Fibroblast of skin of left biceps (primary cell): ENCODE results near the gene LRRC1.

ENCODE experiments used
- DNase-seq, 2 experiments: peaks; one replicate each; pipeline ENCODE4 v3.0.0-alpha.2; 2013; ENCODE audit warnings: low read depth in 2 of 2

LRRC1 gene

DNA sequence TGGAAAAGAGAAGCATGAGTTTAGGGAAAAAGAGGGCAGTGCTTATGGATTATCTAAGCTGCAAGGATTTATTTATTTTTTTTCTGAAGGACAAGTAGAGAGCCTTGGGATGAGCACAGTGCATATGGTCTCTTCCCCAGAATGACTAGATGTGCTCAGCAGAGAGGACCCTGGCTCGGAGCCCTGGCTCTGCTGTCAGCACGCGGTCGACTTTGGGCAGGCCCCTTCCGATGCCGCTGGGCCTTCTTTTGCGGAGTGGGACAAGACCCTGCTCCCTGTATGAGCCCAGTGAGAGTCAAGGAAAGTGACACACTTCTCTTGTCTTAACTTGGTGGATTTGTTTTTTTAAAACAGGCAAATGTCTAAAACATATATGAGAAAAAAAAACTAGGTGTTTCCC, 51.4 kb downstream of the LRRC1 start:
- no peak for DNase-seq

DNA sequence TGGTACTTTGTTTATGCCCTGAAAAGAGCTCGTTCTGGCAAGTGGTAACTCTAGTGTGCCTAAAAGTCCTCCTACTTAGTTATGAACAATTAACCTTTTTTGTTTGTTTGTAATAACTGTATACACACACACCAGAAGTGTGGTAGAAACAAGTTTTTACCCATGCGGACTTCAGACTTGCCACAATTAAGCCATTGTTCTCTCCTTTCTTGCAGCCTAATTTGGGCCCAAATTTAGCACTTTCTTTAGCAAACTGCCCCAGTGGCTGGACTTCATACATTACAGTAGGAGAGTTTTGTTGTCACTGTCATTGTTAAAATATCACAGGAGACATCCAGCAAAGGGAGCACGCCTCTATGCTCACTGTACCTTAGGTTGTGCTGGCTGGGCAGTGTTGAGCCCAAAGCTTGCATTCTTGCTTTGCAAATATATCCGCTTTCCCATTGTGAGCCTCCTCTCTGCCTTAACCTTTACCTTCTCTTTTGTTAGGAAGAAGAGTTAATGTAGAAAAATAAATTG, 53.0 kb downstream of the LRRC1 start:
- no peak for DNase-seq

DNA sequence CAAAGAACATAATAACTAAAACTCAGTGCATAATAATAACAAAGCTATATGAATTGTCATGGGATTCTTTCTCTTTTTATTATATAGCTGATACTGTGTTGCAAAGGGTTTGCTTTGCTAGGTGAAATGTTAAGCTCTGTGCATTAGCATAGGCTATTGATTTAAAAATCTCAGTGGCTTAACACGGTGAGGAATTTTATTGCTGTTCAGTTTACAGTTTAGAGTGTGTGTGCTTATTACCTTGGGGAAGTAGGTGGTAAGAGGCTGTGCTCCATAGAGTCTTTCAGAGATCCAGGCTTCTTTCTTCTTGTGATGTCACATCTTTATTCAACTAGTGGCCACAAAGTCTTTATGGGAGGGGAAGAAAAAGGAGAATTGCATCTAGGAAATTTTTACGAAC, 55.7 kb downstream of the LRRC1 start:
- DNase-seq: no peak

DNA sequence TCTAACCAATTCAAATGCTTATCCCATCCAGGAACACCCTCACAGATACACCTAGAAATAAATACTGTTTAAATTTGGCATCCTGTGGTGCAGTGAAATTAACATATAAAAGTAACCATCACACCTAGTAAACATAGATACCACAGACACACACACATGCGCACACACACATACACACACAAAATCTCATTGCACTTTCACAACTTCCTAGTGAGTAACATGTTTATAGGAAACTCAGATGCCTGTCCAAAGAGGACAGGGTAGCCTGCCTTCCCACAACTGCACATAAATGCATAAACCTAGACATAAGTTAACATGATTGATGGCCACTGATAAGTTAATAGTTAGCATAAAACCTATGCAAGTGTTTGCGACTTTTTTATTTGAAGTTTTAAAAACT, 56.8 kb downstream of the LRRC1 start:
- DNase-seq: no peak

DNA sequence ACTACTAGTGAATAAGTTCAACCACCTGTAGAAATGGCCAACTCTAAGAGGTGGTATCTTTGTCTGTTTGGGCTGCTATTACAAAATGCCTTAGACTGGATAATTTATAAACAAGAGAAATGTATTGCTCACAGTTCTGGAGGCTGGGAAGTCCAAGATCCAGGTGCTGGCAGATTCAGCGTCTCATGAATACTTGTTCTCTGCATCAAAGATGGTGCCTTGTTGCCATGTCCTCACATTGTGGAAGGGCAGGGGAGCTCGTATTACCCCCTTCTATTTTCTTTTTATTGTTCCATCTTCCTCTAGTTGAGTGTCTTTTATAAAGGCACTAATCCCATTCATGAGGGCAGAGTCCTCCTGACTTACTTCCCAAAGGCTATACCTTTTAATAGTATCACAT, 58.0 kb downstream of the LRRC1 start:
- no peak for DNase-seq

- no peak for DNase-seq
Measured at GRCh38 chr6:53854843-53855567, 60.2 kb downstream of the LRRC1 start.

DNA sequence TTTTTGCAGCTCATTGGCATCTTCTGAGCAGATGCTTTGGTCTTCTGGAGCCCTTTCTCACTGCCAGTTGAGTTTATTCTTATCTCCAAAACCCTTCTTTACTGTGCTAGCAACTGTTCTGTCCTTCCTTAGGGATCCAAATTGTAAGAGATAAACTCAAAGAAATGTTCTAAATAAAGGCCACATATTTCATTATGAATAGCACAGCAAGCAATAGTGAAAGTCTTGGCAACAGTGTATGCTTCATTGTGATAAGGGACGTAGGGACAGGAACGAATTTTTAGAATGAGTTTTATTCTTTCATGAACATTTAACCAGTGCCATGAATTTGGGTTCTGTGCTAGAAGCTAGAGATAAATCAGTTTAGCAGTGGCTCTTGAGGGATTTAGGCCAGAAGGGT, 61.1 kb downstream of the LRRC1 start:
- DNase-seq: no peak

- DNase-seq: no peak
Measured at GRCh38 chr6:53857318-53858094, 62.7 kb downstream of the LRRC1 start.

DNA sequence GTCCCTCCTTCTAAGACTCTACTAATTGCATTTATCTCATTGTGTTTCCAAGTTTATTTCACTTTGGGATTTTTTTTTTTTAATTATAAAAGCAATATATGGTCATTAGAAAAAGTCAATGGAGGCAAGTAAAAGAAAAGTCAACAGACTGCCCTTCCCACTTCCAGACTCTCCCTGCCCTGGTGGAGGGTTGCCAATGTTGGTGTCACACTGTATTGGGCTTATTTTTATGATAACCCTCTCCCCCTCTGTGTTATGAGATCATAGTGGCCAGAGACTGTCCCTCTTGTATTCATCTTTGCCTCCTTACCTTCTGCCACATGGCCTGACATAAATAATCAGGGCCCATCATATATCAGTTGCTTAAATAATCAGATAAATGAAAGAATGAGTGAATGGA, 63.4 kb downstream of the LRRC1 start:
- no peak for DNase-seq

GRCh38 chr6:53858913-53859312, 64.1 kb downstream of the LRRC1 start:
- DNase-seq: no peak

GRCh38 chr6:53860511-53860910, 65.7 kb downstream of the LRRC1 start:
- no peak for DNase-seq

- no peak for DNase-seq
Measured at GRCh38 chr6:53861518-53861917, 66.7 kb downstream of the LRRC1 start.

- DNase-seq: peak; percentile 57
Measured at GRCh38 chr6:53862662-53863462, 68.1 kb downstream of the LRRC1 start.

DNA sequence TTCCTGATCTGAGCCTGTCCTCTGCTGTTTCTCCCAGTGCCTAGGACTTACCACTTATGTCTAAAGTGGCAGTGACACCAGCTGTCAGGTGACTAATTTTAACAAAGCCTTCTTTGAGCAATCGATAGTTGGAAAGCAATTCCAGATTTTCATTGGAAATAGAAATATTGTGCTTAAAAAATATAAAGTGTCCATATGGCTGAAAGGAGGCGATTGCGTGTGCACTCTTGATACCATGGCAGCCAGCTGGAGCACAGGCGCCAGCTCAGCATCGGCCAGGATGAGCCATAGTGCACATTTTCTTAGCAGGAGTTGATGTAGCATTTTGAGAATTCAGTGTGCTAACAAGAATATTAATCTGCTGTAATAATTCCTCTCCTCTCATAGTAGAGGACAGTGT, 70.0 kb downstream of the LRRC1 start:
- DNase-seq: no peak

DNA sequence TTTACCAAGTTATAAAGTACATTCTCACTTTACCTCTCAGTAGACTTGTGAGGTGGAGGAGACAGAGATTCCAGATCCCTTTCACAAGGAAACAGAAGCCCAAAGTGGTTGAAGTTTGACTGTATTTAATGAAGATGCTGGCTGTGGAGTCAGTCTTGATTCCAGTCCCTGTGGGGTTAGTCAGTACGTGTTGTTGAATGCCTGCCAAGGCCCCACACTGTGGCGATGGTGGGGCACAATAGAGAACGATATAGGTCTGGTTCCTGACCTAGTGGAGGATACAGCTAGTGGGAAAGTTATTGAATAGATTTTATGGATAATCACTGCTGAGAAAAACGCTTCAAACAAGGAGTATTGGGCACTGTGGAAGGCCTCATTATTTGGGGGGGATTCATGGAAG, 71.4 kb downstream of the LRRC1 start:
- DNase-seq: no peak

DNA sequence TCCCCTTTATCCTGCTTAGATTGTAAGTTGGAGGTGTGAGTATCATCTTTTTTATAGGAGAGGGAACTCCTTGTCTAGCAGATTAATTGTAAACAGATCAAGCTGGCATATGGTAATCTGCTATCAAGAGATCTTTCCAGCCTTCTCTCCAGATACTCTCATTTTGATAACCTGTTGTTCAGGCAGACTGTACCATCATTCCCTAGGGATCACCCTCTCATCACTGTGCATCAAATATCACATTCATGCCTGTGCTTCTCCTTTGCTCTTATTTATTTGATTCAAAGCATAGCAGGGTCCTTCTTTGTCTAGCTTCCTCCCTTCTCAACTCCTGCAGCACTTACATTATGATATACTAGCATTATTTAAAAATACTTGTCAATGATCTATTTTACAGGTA, 73.8 kb downstream of the LRRC1 start:
- DNase-seq: no peak

GRCh38 chr6:53869964-53870363, 75.2 kb downstream of the LRRC1 start:
- no peak for DNase-seq

DNA sequence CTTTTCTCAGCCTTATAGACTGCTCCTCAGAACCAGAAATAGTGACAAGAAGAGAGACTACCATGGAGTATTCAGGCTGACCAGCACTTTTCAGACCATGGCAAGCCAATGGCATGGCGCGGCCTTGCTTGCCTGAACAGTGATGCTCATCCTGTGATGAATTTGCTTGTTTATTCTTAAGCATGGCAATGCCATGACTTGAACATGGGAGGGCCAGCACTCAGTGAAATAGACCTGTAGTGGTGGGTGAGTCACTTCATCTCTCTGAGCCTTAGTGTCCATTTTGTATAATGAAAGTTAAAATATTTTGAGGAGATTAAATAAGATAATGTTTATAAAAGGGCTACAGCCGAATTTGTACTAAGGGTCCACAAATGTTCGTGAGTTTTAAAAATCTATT, 79.1 kb downstream of the LRRC1 start:
- no peak for DNase-seq

DNA sequence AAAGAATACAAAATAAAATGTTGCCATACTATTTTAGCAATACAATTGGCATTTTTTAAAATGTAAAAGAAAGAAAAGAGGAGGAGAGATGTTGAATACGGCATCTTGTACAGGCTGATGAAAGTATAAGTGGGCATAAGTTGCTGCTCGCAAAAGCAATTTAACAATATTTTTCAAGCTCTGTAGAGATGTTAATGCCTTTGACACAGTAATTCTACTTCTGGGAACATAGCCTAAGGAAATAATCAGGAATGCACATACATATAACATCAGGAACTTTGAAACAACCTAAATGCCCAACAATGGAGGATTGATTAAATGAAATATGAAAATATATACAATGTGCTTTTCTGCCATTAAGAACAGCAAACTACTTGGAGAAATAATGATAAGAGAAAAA, 80.2 kb downstream of the LRRC1 start:
- DNase-seq: no peak

DNA sequence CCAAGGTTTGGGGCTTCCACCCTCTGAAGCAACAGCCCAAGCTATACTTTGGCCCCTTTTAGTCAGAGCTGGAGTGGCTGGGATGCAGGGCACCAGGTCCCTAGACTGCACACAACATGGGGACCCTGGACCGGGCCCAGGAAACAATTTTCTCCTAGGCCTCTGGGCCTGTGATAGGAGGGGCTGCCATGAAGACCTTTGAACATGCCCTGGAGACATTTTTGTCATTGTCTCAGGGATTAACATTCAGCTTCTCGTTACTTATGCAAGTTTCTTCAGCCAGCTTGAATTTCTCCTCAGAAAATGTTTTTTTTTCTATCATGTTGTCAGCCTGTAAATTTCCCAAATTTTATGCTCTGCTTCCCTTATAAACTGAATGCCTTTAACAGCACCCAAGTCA, 82.3 kb downstream of the LRRC1 start:
- DNase-seq: no peak

DNA sequence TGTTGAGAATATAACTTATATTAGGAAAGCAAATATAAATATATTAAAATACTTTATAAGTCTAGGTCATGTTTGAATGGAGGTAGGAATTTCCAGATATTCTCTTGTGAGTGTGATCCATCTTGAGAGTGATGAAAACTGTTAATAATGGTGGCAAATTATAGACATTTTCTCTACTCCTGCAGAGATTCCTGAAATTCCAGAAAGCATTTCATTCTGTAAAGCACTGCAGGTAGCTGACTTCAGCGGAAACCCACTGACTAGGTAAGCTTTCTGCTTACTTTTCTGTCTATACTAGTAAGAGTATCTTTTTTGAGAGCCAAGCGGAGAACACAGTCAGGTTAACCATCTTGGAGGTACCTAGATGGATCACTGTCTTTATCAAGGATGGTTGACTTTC, 84.0 kb downstream of the LRRC1 start:
- no peak for DNase-seq

GRCh38 chr6:53879608-53880007, 84.8 kb downstream of the LRRC1 start:
- no peak for DNase-seq
